ENCODE data around the gene FGA.

The FGA gene

GRCh38 chr4:154578919-154579318 is 11.6 kb downstream of the FGA start:
- DNase-seq = no peak

GRCh38 chr4:154577324-154577723 is 13.2 kb downstream of the FGA start:
- no peak for DNase-seq

- DNase-seq = no peak
Observed at GRCh38 chr4:154574311-154574710, 16.2 kb downstream of the FGA start.

GRCh38 chr4:154573190-154573870 is 17.2 kb downstream of the FGA start:
- DNase-seq = no peak

- DNase-seq = no peak
Observed at GRCh38 chr4:154569584-154569983, 21.0 kb downstream of the FGA start.

- no peak for DNase-seq
Observed at GRCh38 chr4:154569028-154569427, 21.5 kb downstream of the FGA start.

- no peak for DNase-seq
Observed at GRCh38 chr4:154566639-154567204, 23.8 kb downstream of the FGA start.

- no peak for DNase-seq
Observed at GRCh38 chr4:154565704-154566103, 24.8 kb downstream of the FGA start.

GRCh38 chr4:154564311-154564710 is 26.2 kb downstream of the FGA start:
- no peak for DNase-seq

GRCh38 chr4:154562697-154563254 is 27.8 kb downstream of the FGA start, which contains the start of gene FGB:
Gene FGB, plus strand, starts transcription at chr4:154563011. Its CDS starts 8 bp downstream, at chr4:154563019.
- no peak for DNase-seq

GRCh38 chr4:154560824-154561231 is 29.7 kb downstream of the FGA start:
- DNase-seq = no peak

- no peak for DNase-seq
Observed at GRCh38 chr4:154560419-154560801, 30.1 kb downstream of the FGA start.

- DNase-seq = peak; percentile 33 to 38
Observed at GRCh38 chr4:154559494-154560418, 30.8 kb downstream of the FGA start.

GRCh38 chr4:154559141-154559493 is 31.4 kb downstream of the FGA start:
- DNase-seq = no peak

GRCh38 chr4:154551872-154552686 is 38.5 kb downstream of the FGA start:
- peak; percentile 75 to 79 for DNase-seq

- peak; percentile 97 for DNase-seq
Observed at GRCh38 chr4:154549894-154550790, 40.4 kb downstream of the FGA start, which contains the start of gene PLRG1. Gene PLRG1, minus strand, starts transcription at chr4:154550400. Its CDS starts 92 bp downstream, at chr4:154550308.

- no peak for DNase-seq
Observed at GRCh38 chr4:154545689-154546088, 44.9 kb downstream of the FGA start.

- DNase-seq = no peak
Observed at GRCh38 chr4:154542271-154542879, 48.2 kb downstream of the FGA start.

Measured in inflammatory macrophage (primary cell).